Gastrocnemius medialis (tissue), 4 donors: ENCODE results near the gene NBPF1.
"Not testable (repeated sequence)": the region's sequence is repeated elsewhere in the genome, so short reads cannot be mapped to it uniquely, and the experiment has no call there.

Experiments used
- POLR2A ChIP-seq, 2 donors: fragments of 450-650 bp; IDR thresholded peaks; one replicate each; pipeline ENCODE4 v1.6.1; 2017; ENCODE audit warnings: antibody characterized with exemption in 2 of 2, mild to moderate bottlenecking in 2 of 2, moderate library complexity in 2 of 2
- TF ChIP-seq, protein P1 (sequence below), 5 experiments: fragments of 450-650 bp in 3 of 5; fragments of 200-600 bp in 2 of 5; sonication (generic) in 2 of 5; IDR thresholded peaks in 4 of 5; conservative IDR thresholded peaks in 1 of 5; 1 replicate in 4 of 5; 2 replicates in 1 of 5; pipeline ENCODE4 v1.5.1; 2016 to 2019; ENCODE audit warnings: antibody characterized with exemption in 5 of 5, mild to moderate bottlenecking in 3 of 5, moderate library complexity in 3 of 5

DNA sequence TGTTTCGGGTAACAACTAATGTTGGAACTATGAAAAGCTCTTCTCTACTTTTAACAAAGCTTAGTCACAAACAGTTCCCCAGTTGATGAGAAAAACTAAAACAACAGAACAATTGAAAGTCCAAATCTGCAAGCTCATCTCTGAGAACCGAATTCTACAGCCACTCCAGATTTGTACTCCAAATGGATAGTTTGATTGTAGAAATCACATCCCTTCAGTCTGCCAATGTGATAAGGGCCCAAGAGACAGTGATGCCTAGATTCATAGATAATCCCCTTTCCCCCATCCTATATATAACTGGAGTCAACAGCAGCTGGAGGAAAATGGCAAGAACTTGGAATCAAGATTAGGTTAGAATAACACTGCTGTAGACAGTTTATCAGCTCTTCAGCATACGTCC, 85.0 kb downstream of the NBPF1 start:
- TF ChIP-seq, protein P1, sequence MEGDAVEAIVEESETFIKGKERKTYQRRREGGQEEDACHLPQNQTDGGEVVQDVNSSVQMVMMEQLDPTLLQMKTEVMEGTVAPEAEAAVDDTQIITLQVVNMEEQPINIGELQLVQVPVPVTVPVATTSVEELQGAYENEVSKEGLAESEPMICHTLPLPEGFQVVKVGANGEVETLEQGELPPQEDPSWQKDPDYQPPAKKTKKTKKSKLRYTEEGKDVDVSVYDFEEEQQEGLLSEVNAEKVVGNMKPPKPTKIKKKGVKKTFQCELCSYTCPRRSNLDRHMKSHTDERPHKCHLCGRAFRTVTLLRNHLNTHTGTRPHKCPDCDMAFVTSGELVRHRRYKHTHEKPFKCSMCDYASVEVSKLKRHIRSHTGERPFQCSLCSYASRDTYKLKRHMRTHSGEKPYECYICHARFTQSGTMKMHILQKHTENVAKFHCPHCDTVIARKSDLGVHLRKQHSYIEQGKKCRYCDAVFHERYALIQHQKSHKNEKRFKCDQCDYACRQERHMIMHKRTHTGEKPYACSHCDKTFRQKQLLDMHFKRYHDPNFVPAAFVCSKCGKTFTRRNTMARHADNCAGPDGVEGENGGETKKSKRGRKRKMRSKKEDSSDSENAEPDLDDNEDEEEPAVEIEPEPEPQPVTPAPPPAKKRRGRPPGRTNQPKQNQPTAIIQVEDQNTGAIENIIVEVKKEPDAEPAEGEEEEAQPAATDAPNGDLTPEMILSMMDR (IDR thresholded peaks at IDR 0.05 in 4 of 5, conservative IDR thresholded peaks at IDR 0.05 in 1 of 5) = not testable (repeated sequence)
- TF ChIP-seq POLR2A (IDR thresholded peaks at IDR 0.05) = not testable (repeated sequence)
